ENCODE measurements around the gene CCDC170.

- TF ChIP-seq, protein P1, sequence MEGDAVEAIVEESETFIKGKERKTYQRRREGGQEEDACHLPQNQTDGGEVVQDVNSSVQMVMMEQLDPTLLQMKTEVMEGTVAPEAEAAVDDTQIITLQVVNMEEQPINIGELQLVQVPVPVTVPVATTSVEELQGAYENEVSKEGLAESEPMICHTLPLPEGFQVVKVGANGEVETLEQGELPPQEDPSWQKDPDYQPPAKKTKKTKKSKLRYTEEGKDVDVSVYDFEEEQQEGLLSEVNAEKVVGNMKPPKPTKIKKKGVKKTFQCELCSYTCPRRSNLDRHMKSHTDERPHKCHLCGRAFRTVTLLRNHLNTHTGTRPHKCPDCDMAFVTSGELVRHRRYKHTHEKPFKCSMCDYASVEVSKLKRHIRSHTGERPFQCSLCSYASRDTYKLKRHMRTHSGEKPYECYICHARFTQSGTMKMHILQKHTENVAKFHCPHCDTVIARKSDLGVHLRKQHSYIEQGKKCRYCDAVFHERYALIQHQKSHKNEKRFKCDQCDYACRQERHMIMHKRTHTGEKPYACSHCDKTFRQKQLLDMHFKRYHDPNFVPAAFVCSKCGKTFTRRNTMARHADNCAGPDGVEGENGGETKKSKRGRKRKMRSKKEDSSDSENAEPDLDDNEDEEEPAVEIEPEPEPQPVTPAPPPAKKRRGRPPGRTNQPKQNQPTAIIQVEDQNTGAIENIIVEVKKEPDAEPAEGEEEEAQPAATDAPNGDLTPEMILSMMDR (conservative IDR thresholded peaks at IDR 0.05; ENCODE audit: low read depth, low read length) = no peak
- TF ChIP-seq EZH2 (IDR thresholded peaks at IDR 0.05; ENCODE audit: low read length, unreplicated experiment) = no peak
Measured at GRCh38 chr6:151548201-151548600, 54.4 kb downstream of the CCDC170 start.
